Measurements from ENCODE around the gene EDEM2. TPM values are rescaled to one million over a fixed set of nuclear protein-coding genes. Genes with fewer than 3 reads are reported as not detected.
"Not testable (repeated sequence)": the region's sequence is repeated elsewhere in the genome, so short reads cannot be mapped to it uniquely, and the experiment has no call there.

The EDEM2 gene
- total RNA-seq, 1 experiment from 2014 or later = 24.9 TPM

DNA sequence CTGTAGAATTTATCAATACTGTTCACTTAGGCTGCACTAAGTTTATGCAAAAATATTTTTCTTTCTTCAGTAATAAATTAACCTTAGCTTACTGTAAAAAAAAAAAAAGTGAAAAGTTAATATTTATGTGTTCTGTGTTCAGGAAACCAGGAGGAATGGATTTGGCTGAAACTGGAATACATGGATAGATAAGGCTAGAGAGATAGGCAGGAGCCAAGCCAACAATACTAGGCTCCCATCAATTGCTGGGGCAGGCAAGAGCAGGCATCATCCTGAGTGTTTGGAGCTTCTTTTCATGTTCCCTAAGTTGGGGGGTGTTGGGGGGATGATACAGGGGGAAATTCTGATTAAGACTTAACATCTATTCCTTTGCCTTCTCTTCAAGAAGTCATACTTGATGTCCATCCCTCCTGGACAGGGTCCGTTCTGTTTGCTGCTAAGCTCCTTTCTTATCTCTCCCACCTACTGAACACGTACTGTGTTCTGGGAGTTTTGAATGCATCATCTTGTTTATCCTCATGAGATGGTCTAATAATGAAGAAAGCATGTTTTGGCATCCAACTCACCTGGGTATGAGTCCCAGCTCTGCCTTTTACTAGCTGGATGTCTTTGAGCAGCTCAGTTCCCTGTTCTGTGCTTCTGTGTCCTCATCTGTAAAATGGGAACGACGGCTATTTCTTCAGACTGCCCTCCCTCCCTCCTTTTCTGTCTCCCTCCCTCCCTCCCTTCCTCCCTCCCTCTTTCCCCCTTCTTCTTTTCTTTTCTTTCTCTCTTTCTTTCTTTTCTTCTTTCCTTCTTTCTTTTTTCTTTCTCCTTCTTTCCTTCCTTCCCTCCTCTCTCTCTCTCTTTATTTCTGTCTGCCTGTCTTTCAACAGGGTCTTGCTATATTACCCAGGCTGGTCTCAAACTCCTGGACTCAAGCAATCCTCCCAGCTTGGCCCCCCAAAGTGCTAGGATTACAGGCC lies 18.4 kb upstream of the EDEM2 start:
- Histone ChIP-seq H4K20me1 (ENCODE audit: insufficient read depth, low read depth, low read length) (no peaks in the 10 kb centered on the region), H3K4me2 (ENCODE audit: low read depth, low read length, poor library complexity, severe bottlenecking) (no peak overlapping the region), H3K27ac (ENCODE audit: low read length) (no peak overlapping the region), H3K9me2 (replicated peaks; ENCODE audit: insufficient read depth, low read length) (no peaks in the 10 kb centered on the region), H3K4me1 (ENCODE audit: low read length) (no peaks in the 10 kb centered on the region), H3K9me3 (ENCODE audit: low read length) (no peaks in the 10 kb centered on the region), H3K27me3 (ENCODE audit: low read length) (no peaks in the 10 kb centered on the region), H3K79me2 (ENCODE audit: low read length) (no peaks in the 10 kb centered on the region), H3K36me3 (ENCODE audit: insufficient read depth, low read length) (no peaks in the 10 kb centered on the region), H3K4me3 (ENCODE audit: low read length) (no peak overlapping the region), H3K9ac (ENCODE audit: low read length) (no peak overlapping the region), H2AFZ (ENCODE audit: low read length) (no peak overlapping the region)
- no peak for DNase-seq

DNA sequence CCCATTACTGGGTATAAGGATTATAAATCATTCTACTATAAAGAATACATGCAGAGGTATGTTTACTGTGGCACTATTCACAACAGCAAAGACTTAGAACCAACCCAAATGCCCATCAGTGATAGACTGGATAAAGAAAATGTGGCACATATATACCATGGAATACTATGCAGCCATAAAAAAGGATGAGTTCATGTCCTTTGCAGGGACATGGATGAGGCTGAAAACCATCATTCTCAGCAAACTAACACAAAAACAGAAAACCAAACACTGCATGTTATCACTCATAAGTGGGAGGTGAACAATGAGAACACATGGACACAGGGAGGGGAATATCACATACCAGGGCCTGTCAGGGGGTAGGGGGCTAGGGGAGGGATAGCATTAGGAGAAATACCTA lies 17.4 kb upstream of the EDEM2 start:
- H3K36me3 ChIP-seq (ENCODE audit: insufficient read depth, low read length); H3K9ac ChIP-seq (ENCODE audit: low read length); H3K4me3 ChIP-seq (ENCODE audit: low read length); H3K4me2 ChIP-seq (ENCODE audit: low read depth, low read length, poor library complexity, severe bottlenecking); H3K4me1 ChIP-seq (ENCODE audit: low read length); DNase-seq; H4K20me1 ChIP-seq (ENCODE audit: insufficient read depth, low read depth, low read length); H3K9me3 ChIP-seq (ENCODE audit: low read length); H3K27ac ChIP-seq (ENCODE audit: low read length); H3K79me2 ChIP-seq (ENCODE audit: low read length); H3K27me3 ChIP-seq (ENCODE audit: low read length); H2AFZ ChIP-seq (ENCODE audit: low read length); H3K9me2 ChIP-seq (replicated peaks; ENCODE audit: insufficient read depth, low read length): not testable (repeated sequence)

DNA sequence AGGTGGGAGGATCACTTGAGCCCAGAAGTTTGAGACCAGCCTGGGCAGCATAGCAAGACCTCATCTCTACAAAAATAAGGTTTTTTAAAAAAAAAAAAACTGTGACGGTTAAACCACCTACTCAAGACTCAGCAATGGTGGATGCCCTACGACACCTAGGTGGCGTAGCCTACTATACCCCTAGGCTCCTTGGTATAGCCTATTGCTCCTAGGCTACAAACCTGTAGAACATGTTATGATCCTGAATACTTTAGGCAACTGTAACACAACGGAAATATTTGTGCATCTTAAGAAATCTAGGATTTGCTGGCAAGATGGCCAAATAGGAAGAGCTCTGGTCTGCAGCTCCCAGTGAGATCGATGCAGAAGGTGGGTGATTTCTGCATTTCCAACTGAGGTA lies 13.2 kb upstream of the EDEM2 start:
- H2AFZ ChIP-seq (ENCODE audit: low read length); H3K4me3 ChIP-seq (ENCODE audit: low read length): not testable (repeated sequence)

DNA sequence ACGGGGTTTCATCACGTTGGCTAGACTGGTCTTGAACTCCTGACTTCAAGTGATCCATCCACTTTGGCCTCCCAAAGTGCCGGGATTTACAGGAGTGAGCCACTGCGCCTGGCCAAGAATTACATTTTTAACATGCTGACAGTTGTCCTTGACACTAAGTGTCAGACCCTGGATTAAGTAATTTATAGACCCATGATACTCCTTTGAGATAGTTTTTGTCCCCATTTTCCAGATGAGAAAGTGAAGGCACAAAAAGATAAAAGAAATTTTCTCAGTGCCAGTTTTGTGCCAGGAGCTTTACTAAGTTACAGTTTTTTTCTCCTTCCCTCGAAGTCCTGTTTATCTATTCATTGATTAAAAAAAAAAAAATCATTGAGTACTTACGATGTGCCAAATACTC lies 9.8 kb upstream of the EDEM2 start:
- H3K9ac ChIP-seq (ENCODE audit: low read length) = no peak overlapping the region
- H3K27me3 ChIP-seq (ENCODE audit: low read length) = no peaks in the 10 kb centered on the region
- H3K27ac ChIP-seq (ENCODE audit: low read length) = no peak overlapping the region
- H3K79me2 ChIP-seq (ENCODE audit: low read length) = no peaks in the 10 kb centered on the region
- H3K9me2 ChIP-seq (replicated peaks; ENCODE audit: insufficient read depth, low read length) = no peaks in the 10 kb centered on the region
- H3K9me3 ChIP-seq (ENCODE audit: low read length) = no peaks in the 10 kb centered on the region
- no peak overlapping the region for H3K4me2 ChIP-seq (ENCODE audit: low read depth, low read length, poor library complexity, severe bottlenecking)
- H3K36me3 ChIP-seq (ENCODE audit: insufficient read depth, low read length) = no peaks in the 10 kb centered on the region
- DNase-seq = no peak
- no peaks in the 10 kb centered on the region for H3K4me1 ChIP-seq (ENCODE audit: low read length)
- no peak overlapping the region for H2AFZ ChIP-seq (ENCODE audit: low read length)
- no peak overlapping the region for H3K4me3 ChIP-seq (ENCODE audit: low read length)
- no peaks in the 10 kb centered on the region for H4K20me1 ChIP-seq (ENCODE audit: insufficient read depth, low read depth, low read length)

More for the DNA sequence above, 13.2 kb upstream of the EDEM2 start:
- H3K36me3 ChIP-seq (ENCODE audit: insufficient read depth, low read length); H3K9me2 ChIP-seq (replicated peaks; ENCODE audit: insufficient read depth, low read length); H3K27me3 ChIP-seq (ENCODE audit: low read length); DNase-seq; H4K20me1 ChIP-seq (ENCODE audit: insufficient read depth, low read depth, low read length); H3K9ac ChIP-seq (ENCODE audit: low read length); H3K4me2 ChIP-seq (ENCODE audit: low read depth, low read length, poor library complexity, severe bottlenecking); H3K79me2 ChIP-seq (ENCODE audit: low read length); H3K9me3 ChIP-seq (ENCODE audit: low read length); H3K4me1 ChIP-seq (ENCODE audit: low read length); H3K27ac ChIP-seq (ENCODE audit: low read length): not testable (repeated sequence)

DNA sequence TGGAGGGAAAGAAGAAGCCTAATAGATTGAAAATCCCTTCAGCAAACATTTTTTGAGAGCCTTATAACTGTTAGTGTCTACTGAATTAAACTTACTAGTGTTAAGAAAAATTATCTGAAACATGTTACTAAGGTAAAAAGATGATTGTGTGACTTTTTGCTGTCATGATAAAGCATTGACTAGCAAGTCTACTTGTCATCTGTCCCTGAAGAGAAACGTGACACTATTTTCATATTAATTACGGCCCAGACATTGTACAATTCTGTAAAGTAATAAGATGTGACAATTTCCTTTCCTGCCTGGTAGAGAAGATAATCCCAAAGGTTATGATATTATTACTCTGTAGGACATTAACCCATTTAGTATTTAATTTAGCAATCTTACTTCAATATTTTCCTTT lies 8.8 kb upstream of the EDEM2 start:
- Histone ChIP-seq H3K9ac (ENCODE audit: low read length) (no peak overlapping the region), H2AFZ (ENCODE audit: low read length) (no peak overlapping the region), H3K4me2 (ENCODE audit: low read depth, low read length, poor library complexity, severe bottlenecking) (no peak overlapping the region), H3K27me3 (ENCODE audit: low read length) (no peaks in the 10 kb centered on the region), H3K79me2 (ENCODE audit: low read length) (no peaks in the 10 kb centered on the region), H4K20me1 (ENCODE audit: insufficient read depth, low read depth, low read length) (no peaks in the 10 kb centered on the region), H3K9me3 (ENCODE audit: low read length) (no peaks in the 10 kb centered on the region), H3K36me3 (ENCODE audit: insufficient read depth, low read length) (no peaks in the 10 kb centered on the region), H3K27ac (ENCODE audit: low read length) (no peak overlapping the region), H3K4me1 (ENCODE audit: low read length) (no peaks in the 10 kb centered on the region), H3K4me3 (ENCODE audit: low read length) (no peak overlapping the region), H3K9me2 (replicated peaks; ENCODE audit: insufficient read depth, low read length) (no peaks in the 10 kb centered on the region)
- DNase-seq = no peak

DNA sequence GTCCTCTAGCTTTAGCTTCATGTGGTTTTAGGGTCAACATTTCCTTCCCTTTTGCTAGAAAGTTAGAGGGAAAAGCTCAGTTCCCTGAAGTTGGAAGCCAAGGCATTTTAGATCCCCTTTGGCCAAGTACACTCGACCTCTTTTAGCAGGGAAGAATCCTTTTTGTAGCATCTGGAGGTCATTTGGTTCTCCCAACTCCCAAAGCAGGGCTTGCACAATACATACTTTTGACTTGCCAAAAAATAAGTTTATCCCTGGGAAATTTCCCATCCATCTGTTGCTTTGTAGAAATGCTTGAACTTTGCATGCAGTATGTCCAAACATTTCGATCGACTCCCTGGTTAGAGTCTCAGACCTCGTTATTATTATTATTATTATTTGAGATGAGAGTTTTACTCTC lies 4.6 kb upstream of the EDEM2 start:
- H3K36me3 ChIP-seq (ENCODE audit: insufficient read depth, low read length) = no peaks in the 10 kb centered on the region
- no peak overlapping the region for H3K4me3 ChIP-seq (ENCODE audit: low read length)
- no peaks in the 10 kb centered on the region for H3K27me3 ChIP-seq (ENCODE audit: low read length)
- H2AFZ ChIP-seq (ENCODE audit: low read length) = no peak overlapping the region
- no peaks in the 10 kb centered on the region for H3K9me2 ChIP-seq (replicated peaks; ENCODE audit: insufficient read depth, low read length)
- H3K9ac ChIP-seq (ENCODE audit: low read length) = no peak overlapping the region
- no peak overlapping the region for H3K27ac ChIP-seq (ENCODE audit: low read length)
- H3K9me3 ChIP-seq (ENCODE audit: low read length) = no peaks in the 10 kb centered on the region
- DNase-seq = no peak
- no peak overlapping the region for H3K4me2 ChIP-seq (ENCODE audit: low read depth, low read length, poor library complexity, severe bottlenecking)
- H3K79me2 ChIP-seq (ENCODE audit: low read length) = peaks cover 2% of the 10 kb centered on the region
- H4K20me1 ChIP-seq (ENCODE audit: insufficient read depth, low read depth, low read length) = no peaks in the 10 kb centered on the region
- H3K4me1 ChIP-seq (ENCODE audit: low read length) = peaks cover 6% of the 10 kb centered on the region

DNA sequence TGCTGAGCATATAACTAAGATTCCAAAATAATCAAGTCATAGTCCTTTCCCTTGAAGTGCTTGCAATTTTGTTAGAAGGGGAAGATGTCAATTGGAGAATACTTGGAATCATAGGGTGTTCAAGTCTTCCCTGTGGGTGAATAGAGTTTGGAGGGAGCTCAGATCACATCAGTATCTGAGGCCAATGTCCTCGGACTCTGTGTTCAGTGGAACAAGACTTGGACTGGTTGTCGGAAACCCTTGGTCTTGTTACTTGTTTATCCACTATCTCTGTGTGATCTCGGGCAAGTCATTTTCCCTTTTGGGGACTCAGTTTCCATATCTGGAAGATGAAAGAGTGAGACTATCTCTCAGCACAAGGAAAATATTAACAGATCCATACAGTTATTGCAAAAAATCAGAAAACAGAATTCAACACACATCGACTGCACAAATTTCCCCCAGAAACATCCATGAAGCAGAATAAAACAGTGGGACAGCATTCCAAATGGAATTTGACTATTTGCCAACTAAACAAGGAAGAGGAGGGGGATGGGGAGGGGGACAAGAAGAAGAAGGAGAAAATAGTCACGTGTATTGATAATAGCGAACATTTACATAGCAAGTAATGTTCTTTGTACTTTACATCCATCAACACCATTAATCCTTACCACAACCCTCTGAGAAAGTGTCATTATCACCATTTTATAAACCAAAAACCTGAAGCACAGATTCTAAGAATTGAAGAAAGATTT lies 3.9 kb upstream of the EDEM2 start:
- no peaks in the 10 kb centered on the region for H3K9me2 ChIP-seq (replicated peaks; ENCODE audit: insufficient read depth, low read length)
- H3K9ac ChIP-seq (ENCODE audit: low read length) = no peak overlapping the region
- no peak for DNase-seq
- H3K27me3 ChIP-seq (ENCODE audit: low read length) = no peaks in the 10 kb centered on the region
- H3K79me2 ChIP-seq (ENCODE audit: low read length) = peaks cover 9% of the 10 kb centered on the region
- H3K9me3 ChIP-seq (ENCODE audit: low read length) = no peaks in the 10 kb centered on the region
- H3K4me2 ChIP-seq (ENCODE audit: low read depth, low read length, poor library complexity, severe bottlenecking) = no peak overlapping the region
- no peak overlapping the region for H2AFZ ChIP-seq (ENCODE audit: low read length)
- no peak overlapping the region for H3K4me3 ChIP-seq (ENCODE audit: low read length)
- no peak overlapping the region for H3K27ac ChIP-seq (ENCODE audit: low read length)
- no peaks in the 10 kb centered on the region for H3K36me3 ChIP-seq (ENCODE audit: insufficient read depth, low read length)
- no peaks in the 10 kb centered on the region for H4K20me1 ChIP-seq (ENCODE audit: insufficient read depth, low read depth, low read length)
- peaks cover 10% of the 10 kb centered on the region for H3K4me1 ChIP-seq (ENCODE audit: low read length)

DNA sequence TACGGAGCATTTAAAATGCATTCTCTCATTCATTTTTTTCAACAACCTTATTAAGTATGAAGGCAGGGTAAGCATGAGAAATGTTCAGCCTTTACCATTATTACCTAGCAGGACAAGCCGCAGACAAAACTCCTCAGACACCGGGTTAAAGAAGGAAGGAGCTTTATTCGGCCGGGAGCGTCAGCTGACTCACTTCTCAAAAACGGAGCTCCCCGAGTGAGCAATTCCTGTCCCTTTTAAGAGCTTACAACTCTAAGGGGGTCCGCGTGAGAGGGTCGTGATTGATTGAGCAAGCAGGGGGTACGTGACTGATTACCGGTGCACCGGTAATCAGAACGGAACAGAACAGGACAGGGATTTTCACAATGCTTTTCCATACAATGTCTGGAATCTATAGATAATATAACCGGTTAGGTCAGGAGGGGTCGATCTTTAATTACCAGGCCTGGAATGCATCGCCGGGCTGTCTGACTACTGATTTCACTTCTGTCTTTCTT lies 487 bp upstream of the EDEM2 start:
- not testable (repeated sequence) for H3K27me3 ChIP-seq (ENCODE audit: low read length); DNase-seq; H3K9me3 ChIP-seq (ENCODE audit: low read length); H3K79me2 ChIP-seq (ENCODE audit: low read length); H4K20me1 ChIP-seq (ENCODE audit: insufficient read depth, low read depth, low read length); H3K9me2 ChIP-seq (replicated peaks; ENCODE audit: insufficient read depth, low read length); H3K36me3 ChIP-seq (ENCODE audit: insufficient read depth, low read length)
- H3K4me3 ChIP-seq (ENCODE audit: low read length) = peak overlapping the region; percentile 91
- H2AFZ ChIP-seq (ENCODE audit: low read length) = peak overlapping the region; percentile 85
- peak overlapping the region; percentile 86 for H3K4me2 ChIP-seq (ENCODE audit: low read depth, low read length, poor library complexity, severe bottlenecking)
- peak overlapping the region; percentile 74 for H3K9ac ChIP-seq (ENCODE audit: low read length)
- H3K4me1 ChIP-seq (ENCODE audit: low read length) = peaks cover 28% of the 10 kb centered on the region
- 0 out of 2 replicates have a peak overlapping the region, but pooled peaks have one; percentile 22 for H3K27ac ChIP-seq (ENCODE audit: low read length)

All from Karpas-422 (cell line).